Heart left ventricle (tissue), 13 donors: ENCODE measurements around the gene RNF207.

Experiments used
- POLR2A ChIP-seq, 2 donors: fragments of 450-650 bp; IDR thresholded peaks; one replicate each; pipeline ENCODE4 v1.6.1; 2017; ENCODE audit warnings: antibody characterized with exemption in 2 of 2, mild to moderate bottlenecking in 2 of 2, moderate library complexity in 2 of 2
- TF ChIP-seq, protein P1 (sequence below), 12 donors: fragments of 200-600 bp; sonication (generic) in 4 of 12; IDR thresholded peaks; one replicate each; pipeline versions ENCODE4 v1.5.0 to v1.8.0; 2018 to 2022; ENCODE audit warnings: antibody characterized with exemption in 12 of 12, mild to moderate bottlenecking in 5 of 12
- donor health status: ischemic (EF 13 %, LVEDD 7.1; RV severe dilation, severe dysfunction).
- donor health status: DM: no; HTN: yes; CAD: no.
- donor health status: DM: no; HTN: no; CAD: no.
- donor health status: ischemic (EF 25% LVEDD 6.9; RV normal size, moderate dysfunction).
- donor health status: ischemic (EF 25% LVEDD 5.7; RV mildly dilated, moderate dysfunction).
- donor health status: ischemic (EF 35%, LVEDD 5.7; RV mildly dilated, moderate dysfunction).
- donor health status: nonischemic (EF 11% LVEDD 7.7; RV severe dilation, severe dysfunction).
- donor health status: DM: yes; HTN: yes; CAD: no.
- donor health status: PGD.
- donor health status: ischemic (EF 29% LVEDD 5.4; RV normal size, mild dysfunction).
- donor health status: nonischemic (EF 23%, LVEDD 6.1; RV moderate dilation, normal function).

GRCh38 chr1:6199298-6200187 is 6.4 kb upstream of the RNF207 start, which contains the start of gene RPL22:
- TF ChIP-seq, protein P1, sequence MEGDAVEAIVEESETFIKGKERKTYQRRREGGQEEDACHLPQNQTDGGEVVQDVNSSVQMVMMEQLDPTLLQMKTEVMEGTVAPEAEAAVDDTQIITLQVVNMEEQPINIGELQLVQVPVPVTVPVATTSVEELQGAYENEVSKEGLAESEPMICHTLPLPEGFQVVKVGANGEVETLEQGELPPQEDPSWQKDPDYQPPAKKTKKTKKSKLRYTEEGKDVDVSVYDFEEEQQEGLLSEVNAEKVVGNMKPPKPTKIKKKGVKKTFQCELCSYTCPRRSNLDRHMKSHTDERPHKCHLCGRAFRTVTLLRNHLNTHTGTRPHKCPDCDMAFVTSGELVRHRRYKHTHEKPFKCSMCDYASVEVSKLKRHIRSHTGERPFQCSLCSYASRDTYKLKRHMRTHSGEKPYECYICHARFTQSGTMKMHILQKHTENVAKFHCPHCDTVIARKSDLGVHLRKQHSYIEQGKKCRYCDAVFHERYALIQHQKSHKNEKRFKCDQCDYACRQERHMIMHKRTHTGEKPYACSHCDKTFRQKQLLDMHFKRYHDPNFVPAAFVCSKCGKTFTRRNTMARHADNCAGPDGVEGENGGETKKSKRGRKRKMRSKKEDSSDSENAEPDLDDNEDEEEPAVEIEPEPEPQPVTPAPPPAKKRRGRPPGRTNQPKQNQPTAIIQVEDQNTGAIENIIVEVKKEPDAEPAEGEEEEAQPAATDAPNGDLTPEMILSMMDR (IDR thresholded peaks at IDR 0.05) = peak in 1 of 12 donors; percentile 10
- peak in 1 of 2 donors; percentile 78 for TF ChIP-seq POLR2A (IDR thresholded peaks at IDR 0.05)
